Ishikawa (cell line): ENCODE data around the gene SPACA9.

Source experiments
- CEBPB ChIP-seq: IDR thresholded peaks from 2 replicates; pipeline ENCODE4 v1.6.1; 2012
- CREB1 ChIP-seq: IDR thresholded peaks from 2 replicates; pipeline ENCODE4 v1.6.1; 2012; ENCODE audit warnings: low read depth
- EGR1 ChIP-seq: IDR thresholded peaks from 2 replicates; pipeline ENCODE4 v1.6.1; 2012
- EP300 ChIP-seq: IDR thresholded peaks from 2 replicates; pipeline ENCODE4 v1.6.1; 2012; ENCODE audit warnings: borderline replicate concordance
- FOXM1 ChIP-seq: IDR thresholded peaks from 2 replicates; pipeline ENCODE4 v1.6.1; 2012; ENCODE audit warnings: low read depth, borderline replicate concordance
- MAX ChIP-seq: IDR thresholded peaks from 2 replicates; pipeline ENCODE4 v1.6.1; 2012
- NFIC ChIP-seq: IDR thresholded peaks from 2 replicates; pipeline ENCODE4 v1.6.1; 2012
- RAD21 ChIP-seq: IDR thresholded peaks from 2 replicates; pipeline ENCODE4 v1.6.1; 2012; ENCODE audit warnings: low read depth
- REST ChIP-seq: IDR thresholded peaks from 2 replicates; pipeline ENCODE4 v1.6.1; 2012; ENCODE audit warnings: low read depth, mild to moderate bottlenecking
- TAF1 ChIP-seq: IDR thresholded peaks from 2 replicates; pipeline ENCODE4 v1.6.1; 2012; ENCODE audit warnings: low read depth, mild to moderate bottlenecking
- TCF12 ChIP-seq: IDR thresholded peaks from 2 replicates; pipeline ENCODE4 v1.6.1; 2012; ENCODE audit warnings: low read depth
- TEAD4 ChIP-seq: IDR thresholded peaks from 2 replicates; pipeline ENCODE4 v1.6.1; 2012
- USF1 ChIP-seq: IDR thresholded peaks from 2 replicates; pipeline ENCODE4 v1.6.1; 2012
- YY1 ChIP-seq: IDR thresholded peaks from 2 replicates; pipeline ENCODE4 v1.6.1; 2012; ENCODE audit warnings: low read depth
- ZBTB7A ChIP-seq: IDR thresholded peaks from 2 replicates; pipeline ENCODE4 v1.6.1; 2012; ENCODE audit warnings: low read depth

SPACA9 gene

GRCh38 chr9:132887181-132888120 lies 8.8 kb downstream of the SPACA9 start:
- no peak for TF ChIP-seq ZBTB7A
- no peak for TF ChIP-seq CREB1

GRCh38 chr9:132888151-132888550 lies 9.5 kb downstream of the SPACA9 start:
- no peak for TF ChIP-seq CREB1
- TF ChIP-seq USF1, result no peak
- TF ChIP-seq TCF12, result no peak
- no peak for TF ChIP-seq TEAD4
- TF ChIP-seq ZBTB7A, result no peak
- no peak for TF ChIP-seq EP300
- no peak for TF ChIP-seq YY1
- TF ChIP-seq CEBPB, result no peak
- no peak for TF ChIP-seq REST
- TF ChIP-seq TAF1, result no peak
- TF ChIP-seq NFIC, result no peak
- no peak for TF ChIP-seq MAX

GRCh38 chr9:132892400-132892799 lies 13.7 kb downstream of the SPACA9 start:
- TF ChIP-seq EGR1 (no peak), USF1 (no peak), YY1 (no peak), FOXM1 (no peak), TCF12 (no peak), CEBPB (no peak), NFIC (no peak), ZBTB7A (no peak), CREB1 (no peak)

- TF ChIP-seq TAF1, result no peak
- no peak for TF ChIP-seq NFIC
- TF ChIP-seq YY1, result no peak
- no peak for TF ChIP-seq EGR1
- no peak for TF ChIP-seq CEBPB
- no peak for TF ChIP-seq REST
- no peak for TF ChIP-seq TEAD4
- TF ChIP-seq MAX, result no peak
- TF ChIP-seq USF1, result no peak
- no peak for TF ChIP-seq TCF12
- TF ChIP-seq ZBTB7A, result no peak
- no peak for TF ChIP-seq RAD21
- no peak for TF ChIP-seq FOXM1
- no peak for TF ChIP-seq CREB1
- TF ChIP-seq EP300, result no peak
Observed at GRCh38 chr9:132894346-132894745, 15.6 kb downstream of the SPACA9 start.

GRCh38 chr9:132894862-132895835 lies 16.5 kb downstream of the SPACA9 start:
- TF ChIP-seq ZBTB7A (no peak), MAX (no peak), EGR1 (no peak), CEBPB (no peak), TCF12 (no peak), CREB1 (no peak), RAD21 (no peak), FOXM1 (no peak), REST (no peak), USF1 (no peak), EP300 (no peak), TAF1 (no peak)
